ENCODE data around the gene LINGO3.

LINGO3 gene

DNA sequence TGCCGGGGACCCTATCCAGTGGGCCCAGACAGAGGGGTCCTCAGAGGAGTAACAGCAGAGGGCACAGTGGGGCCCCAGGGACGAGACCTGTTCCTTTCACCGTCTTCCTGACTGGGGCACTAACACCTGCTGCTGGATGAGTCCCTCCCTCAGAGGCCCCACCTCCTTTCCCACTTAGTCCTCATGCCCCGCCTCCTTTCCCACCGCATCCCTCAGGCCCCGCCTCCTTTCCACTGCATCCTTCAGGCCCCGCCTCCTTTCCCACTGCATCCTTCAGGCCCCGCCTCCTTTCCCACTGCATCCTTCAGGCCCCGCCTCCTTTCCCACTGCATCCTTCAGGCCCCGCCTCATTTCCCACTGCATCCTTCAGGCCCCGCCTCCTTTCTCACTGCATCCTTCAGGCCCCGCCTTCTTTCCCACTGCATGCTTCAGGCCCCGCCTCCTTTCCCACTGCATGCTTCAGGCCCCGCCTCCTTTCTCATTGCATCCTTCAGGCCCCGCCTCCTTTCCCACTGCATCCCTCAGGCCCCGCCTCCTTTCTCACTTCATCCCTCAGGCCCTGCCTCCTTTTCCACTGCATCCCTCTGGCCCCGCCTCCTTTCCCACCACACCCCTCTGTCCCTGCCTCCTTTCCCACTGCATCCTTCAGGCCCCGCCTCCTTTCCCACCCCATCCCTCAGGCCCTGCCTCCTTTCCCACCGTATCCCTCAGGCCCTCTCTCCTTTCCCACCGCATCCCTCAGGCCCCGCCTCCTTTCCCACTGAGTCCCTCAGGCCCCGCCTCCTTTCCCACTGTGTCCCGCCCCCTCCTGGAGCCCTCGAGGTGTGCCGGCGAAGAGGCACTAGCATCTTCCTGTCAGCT lies 27.3 kb upstream of the LINGO3 start:
- no peak overlapping the region for H3K4me3 ChIP-seq (ENCODE audit: low read depth, low read length)
- no peak for TF ChIP-seq CTCF (conservative IDR thresholded peaks at IDR 0.05; ENCODE audit: low read depth, low read length)
- no peak for DNase-seq (ENCODE audit: low read depth)

- DNase-seq (ENCODE audit: low read depth) = no peak
- no peak for TF ChIP-seq CTCF (conservative IDR thresholded peaks at IDR 0.05; ENCODE audit: low read depth, low read length)
- H3K4me3 ChIP-seq (ENCODE audit: low read depth, low read length) = no peak overlapping the region
Measured at GRCh38 chr19:2334426-2334825, 26.5 kb upstream of the LINGO3 start.

DNA sequence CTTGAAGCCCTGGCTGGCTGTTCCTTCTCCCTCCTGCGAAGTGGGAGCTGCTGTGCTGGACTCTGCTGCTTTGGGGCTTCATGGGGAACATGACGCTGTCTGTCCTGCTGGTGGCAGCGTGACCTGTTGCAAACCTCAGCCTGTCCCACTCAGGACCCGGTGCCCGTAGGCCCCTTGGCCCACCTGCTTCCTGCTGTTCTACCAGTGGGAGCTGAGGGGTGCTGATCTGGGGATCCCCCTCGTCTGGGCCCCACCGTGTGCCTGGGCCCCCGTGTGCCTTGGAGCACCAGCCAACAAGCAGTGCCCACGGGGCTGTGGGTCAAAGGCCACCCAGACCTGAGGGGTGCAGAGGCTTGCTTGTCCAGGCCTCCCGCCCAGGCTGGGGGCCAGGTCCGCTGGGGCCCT lies 25.9 kb upstream of the LINGO3 start:
- no peak for TF ChIP-seq CTCF (conservative IDR thresholded peaks at IDR 0.05; ENCODE audit: low read depth, low read length)
- DNase-seq (ENCODE audit: low read depth) = no peak
- no peak overlapping the region for H3K4me3 ChIP-seq (ENCODE audit: low read depth, low read length)

- no peak overlapping the region for H3K4me3 ChIP-seq (ENCODE audit: low read depth, low read length)
Measured at GRCh38 chr19:2333027-2333806, 25.3 kb upstream of the LINGO3 start.

DNA sequence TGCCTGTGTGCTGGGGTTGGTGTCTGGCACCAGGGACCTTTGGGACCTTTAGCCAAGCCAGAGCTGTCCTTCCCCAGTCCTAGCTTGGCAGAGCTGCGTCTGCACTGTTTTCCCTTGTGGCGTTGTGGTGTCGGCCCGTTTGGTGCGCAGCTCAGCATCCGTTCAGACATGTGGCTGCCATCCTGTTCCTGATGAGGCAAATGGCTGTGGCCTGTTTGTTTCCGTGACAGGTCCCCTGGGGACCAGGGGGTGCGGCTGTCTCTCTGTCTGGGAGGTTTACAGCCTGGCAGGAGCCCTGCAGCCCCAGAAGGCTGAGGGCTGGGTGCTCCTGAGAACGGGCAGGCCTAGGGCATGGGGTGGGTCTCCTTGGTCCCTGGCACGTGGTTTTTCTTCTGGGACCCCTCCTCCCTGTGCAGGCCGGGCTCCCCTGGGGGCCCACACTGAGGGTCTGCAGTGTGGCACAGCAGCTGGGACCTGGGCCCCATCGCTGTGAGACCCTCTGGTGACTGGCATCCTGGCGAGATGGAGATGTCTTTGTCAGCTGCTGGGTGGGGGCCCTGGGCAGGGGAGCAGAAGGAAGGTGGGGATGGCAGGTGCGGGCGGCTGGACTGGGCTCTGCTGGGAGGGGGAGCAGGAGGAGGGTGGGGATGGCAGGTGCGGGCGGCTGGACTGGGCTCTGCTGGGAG lies 24.5 kb upstream of the LINGO3 start:
- no peak for DNase-seq (ENCODE audit: low read depth)
- no peak overlapping the region for H3K4me3 ChIP-seq (ENCODE audit: low read depth, low read length)
- no peak for TF ChIP-seq CTCF (conservative IDR thresholded peaks at IDR 0.05; ENCODE audit: low read depth, low read length)

More at GRCh38 chr19:2333027-2333806, 25.3 kb upstream of the LINGO3 start:
- no peak for TF ChIP-seq CTCF (conservative IDR thresholded peaks at IDR 0.05; ENCODE audit: low read depth, low read length)
- DNase-seq (ENCODE audit: low read depth) = no peak

- no peak for TF ChIP-seq CTCF (conservative IDR thresholded peaks at IDR 0.05; ENCODE audit: low read depth, low read length)
- DNase-seq (ENCODE audit: low read depth) = no peak
- H3K4me3 ChIP-seq (ENCODE audit: low read depth, low read length) = no peak overlapping the region
Measured at GRCh38 chr19:2331601-2332246, 23.8 kb upstream of the LINGO3 start.
